HG02610 (cell line): ENCODE results near the gene TRAF1.

Source experiments
- ATAC-seq: cut with Tn5 transposase; IDR thresholded peaks from one replicate; pipeline ENCODE4 v1.9.1; 2021; ENCODE audit warnings: mild to moderate bottlenecking, moderate library complexity; ENCODE audit not compliant: unreplicated experiment

TRAF1 gene

GRCh38 chr9:120941046-120941770, 14.6 kb upstream of the TRAF1 start:
- no peak for ATAC-seq

GRCh38 chr9:120940573-120940972, 14.0 kb upstream of the TRAF1 start:
- ATAC-seq = no peak

- ATAC-seq = no peak
Measured at GRCh38 chr9:120938851-120939250, 12.3 kb upstream of the TRAF1 start.

- no peak for ATAC-seq
Measured at GRCh38 chr9:120937596-120937995, 11.0 kb upstream of the TRAF1 start.

GRCh38 chr9:120937127-120937526, 10.5 kb upstream of the TRAF1 start:
- ATAC-seq = no peak

GRCh38 chr9:120936764-120937122, 10.1 kb upstream of the TRAF1 start:
- ATAC-seq = no peak

- ATAC-seq = no peak
Measured at GRCh38 chr9:120936011-120936763, 9.6 kb upstream of the TRAF1 start.

GRCh38 chr9:120935383-120935857, 8.8 kb upstream of the TRAF1 start:
- ATAC-seq = no peak

- no peak for ATAC-seq
Measured at GRCh38 chr9:120934281-120934680, 7.7 kb upstream of the TRAF1 start.

- no peak for ATAC-seq
Measured at GRCh38 chr9:120933310-120934055, 6.9 kb upstream of the TRAF1 start.

GRCh38 chr9:120932086-120932823, 5.7 kb upstream of the TRAF1 start:
- no peak for ATAC-seq

- ATAC-seq = peak; percentile 54
Measured at GRCh38 chr9:120931231-120932085, 4.9 kb upstream of the TRAF1 start.

GRCh38 chr9:120929229-120929791, 2.7 kb upstream of the TRAF1 start:
- ATAC-seq = no peak

- peak; percentile 9 for ATAC-seq
Measured at GRCh38 chr9:120928483-120929228, 2.1 kb upstream of the TRAF1 start.

GRCh38 chr9:120928015-120928482, 1.5 kb upstream of the TRAF1 start:
- ATAC-seq = no peak

- ATAC-seq = no peak
Measured at GRCh38 chr9:120927269-120928014, 846 bp upstream of the TRAF1 start.

- ATAC-seq = peak; percentile 60
Measured at GRCh38 chr9:120925535-120926396, 830 bp downstream of the TRAF1 start.
